CD4-positive, alpha-beta T cell treated with Interferon gamma for 1 hour (primary cell): ENCODE data around the gene AADAC.
"Not testable (repeated sequence)": the region's sequence is repeated elsewhere in the genome, so short reads cannot be mapped to it uniquely, and the experiment has no call there.

Source experiments
- DNase-seq: peaks from one replicate; pipeline ENCODE4 v3.0.0-alpha.2; 2020

The AADAC gene

GRCh38 chr3:151859905-151860304 lies 46.0 kb downstream of the AADAC start:
- no peak for DNase-seq

GRCh38 chr3:151863611-151864010 lies 49.7 kb downstream of the AADAC start:
- no peak for DNase-seq

GRCh38 chr3:151864423-151865101 lies 50.6 kb downstream of the AADAC start:
- no peak for DNase-seq

- no peak for DNase-seq
Measured at GRCh38 chr3:151866711-151867410, 52.9 kb downstream of the AADAC start.

- DNase-seq, result no peak
Measured at GRCh38 chr3:151867666-151868065, 53.8 kb downstream of the AADAC start.

- no peak for DNase-seq
Measured at GRCh38 chr3:151869181-151869580, 55.3 kb downstream of the AADAC start.

GRCh38 chr3:151871639-151872468 lies 57.9 kb downstream of the AADAC start:
- DNase-seq, result peak; percentile 37

- DNase-seq, result no peak
Measured at GRCh38 chr3:151873398-151873797, 59.5 kb downstream of the AADAC start, which contains the start of gene SUCNR1. Gene SUCNR1, plus strand, starts transcription at chr3:151873643. Its CDS starts 6,250 bp downstream, at chr3:151879893.

GRCh38 chr3:151874079-151874478 lies 60.2 kb downstream of the AADAC start:
- not testable (repeated sequence) for DNase-seq

- no peak for DNase-seq
Measured at GRCh38 chr3:151875759-151876158, 61.8 kb downstream of the AADAC start.

GRCh38 chr3:151877269-151877668 lies 63.4 kb downstream of the AADAC start:
- DNase-seq, result no peak
